ENCODE data around the gene SMYD3.

DNA sequence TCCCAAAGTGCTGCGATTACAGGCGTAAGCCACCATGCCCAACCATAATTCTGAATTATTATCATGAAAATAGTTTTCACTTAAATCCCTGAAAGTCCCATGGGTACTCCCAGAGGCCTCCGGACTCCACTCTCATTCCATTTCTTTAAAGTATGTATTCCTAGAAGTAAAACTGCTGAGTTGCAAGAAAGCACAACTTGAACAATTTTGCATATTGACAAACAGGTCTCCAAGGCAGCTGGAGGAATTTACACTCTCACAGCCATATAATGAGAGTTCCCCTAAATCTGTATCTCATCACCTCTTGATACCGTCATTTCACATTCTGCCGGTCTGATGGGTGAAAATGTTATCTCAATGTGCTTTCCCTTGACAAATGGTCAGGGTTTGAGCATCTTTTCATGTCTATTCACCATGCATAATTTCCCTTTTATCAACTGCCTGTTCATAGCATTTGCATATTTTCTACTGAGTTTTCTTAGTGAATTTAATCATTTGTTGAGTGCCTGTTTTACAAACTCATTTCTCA, 129.4 kb downstream of the SMYD3 start:
- no peak for TF ChIP-seq POLR2A (IDR thresholded peaks at IDR 0.05; ENCODE audit: low read length)
- no peak for TF ChIP-seq GATA1 (IDR thresholded peaks at IDR 0.05; ENCODE audit: low read depth, low read length)
